BE2C (cell line): ENCODE data around the gene PSAT1.

Experiments
- DNase-seq: peaks from one replicate; pipeline ENCODE4 v3.0.0-alpha.2; 2020
- H3K27me3 ChIP-seq: fragments of 250-450 bp; sonication (Bioruptor Pico); 2 replicates; pipeline ENCODE4 v1.5.1; 2020; ENCODE audit warnings: mild to moderate bottlenecking
- H3K36me3 ChIP-seq: fragments of 250-450 bp; sonication (Bioruptor Pico); 2 replicates; pipeline ENCODE4 v1.5.1; 2020; ENCODE audit warnings: mild to moderate bottlenecking
- H3K4me1 ChIP-seq: fragments of 250-450 bp; sonication (Bioruptor Pico); 2 replicates; pipeline ENCODE4 v1.5.1; 2020
- H3K4me3 ChIP-seq: 2 replicates; pipeline ENCODE4 v1.5.1; 2011; ENCODE audit warnings: low read depth, low read length
- H3K9me3 ChIP-seq: fragments of 250-450 bp; sonication (Bioruptor Pico); 2 replicates; pipeline ENCODE4 v1.5.1; 2020
- CTCF ChIP-seq: IDR thresholded peaks from 2 replicates; pipeline ENCODE4 v1.5.1; 2012; ENCODE audit warnings: mild to moderate bottlenecking, low read depth, low read length

The PSAT1 gene

GRCh38 chr9:78300209-78300608 lies 3.3 kb downstream of the PSAT1 start:
- H3K36me3 ChIP-seq: peaks cover 44% of the 10 kb centered on the region
- H3K4me3 ChIP-seq: no peak overlapping the region
- no peak for TF ChIP-seq CTCF

GRCh38 chr9:78301466-78301865 lies 4.5 kb downstream of the PSAT1 start:
- H3K9me3 ChIP-seq: no peaks in the 10 kb centered on the region
- no peak overlapping the region for H3K4me3 ChIP-seq
- no peaks in the 10 kb centered on the region for H3K27me3 ChIP-seq
- peaks cover 57% of the 10 kb centered on the region for H3K36me3 ChIP-seq
- H3K4me1 ChIP-seq: no peaks in the 10 kb centered on the region
- TF ChIP-seq CTCF: no peak
- no peak for DNase-seq

More at GRCh38 chr9:78300209-78300608, 3.3 kb downstream of the PSAT1 start:
- Histone ChIP-seq H3K9me3 (no peaks in the 10 kb centered on the region), H3K27me3 (no peaks in the 10 kb centered on the region), H3K4me1 (no peaks in the 10 kb centered on the region)
- no peak for DNase-seq

- no peak overlapping the region for H3K4me3 ChIP-seq
- no peaks in the 10 kb centered on the region for H3K27me3 ChIP-seq
- no peaks in the 10 kb centered on the region for H3K4me1 ChIP-seq
- H3K9me3 ChIP-seq: no peaks in the 10 kb centered on the region
- DNase-seq: no peak
- TF ChIP-seq CTCF: no peak
- peaks cover 77% of the 10 kb centered on the region for H3K36me3 ChIP-seq
These were observed 6.6 kb downstream of the PSAT1 start for GRCh38 chr9:78303377-78304062.

GRCh38 chr9:78304357-78304756 lies 7.4 kb downstream of the PSAT1 start:
- TF ChIP-seq CTCF: no peak
- DNase-seq: no peak
- no peaks in the 10 kb centered on the region for H3K27me3 ChIP-seq
- H3K4me3 ChIP-seq: no peak overlapping the region
- H3K4me1 ChIP-seq: no peaks in the 10 kb centered on the region
- H3K9me3 ChIP-seq: no peaks in the 10 kb centered on the region
- H3K36me3 ChIP-seq: peaks cover 86% of the 10 kb centered on the region

GRCh38 chr9:78306222-78307076 lies 9.5 kb downstream of the PSAT1 start:
- H3K4me1 ChIP-seq: no peaks in the 10 kb centered on the region
- H3K9me3 ChIP-seq: no peaks in the 10 kb centered on the region
- no peak for TF ChIP-seq CTCF
- DNase-seq: no peak
- no peak overlapping the region for H3K4me3 ChIP-seq
- no peaks in the 10 kb centered on the region for H3K27me3 ChIP-seq
- H3K36me3 ChIP-seq: peaks cover 94% of the 10 kb centered on the region

- H3K36me3 ChIP-seq: peaks cover 94% of the 10 kb centered on the region
- TF ChIP-seq CTCF: no peak
- DNase-seq: no peak
- no peaks in the 10 kb centered on the region for H3K9me3 ChIP-seq
- no peaks in the 10 kb centered on the region for H3K27me3 ChIP-seq
- no peak overlapping the region for H3K4me3 ChIP-seq
- no peaks in the 10 kb centered on the region for H3K4me1 ChIP-seq
These were observed 10.4 kb downstream of the PSAT1 start for GRCh38 chr9:78307360-78307759.
